HG02588 (cell line): Measurements from ENCODE around the gene HTATIP2.
"Not testable (repeated sequence)": the region's sequence is repeated elsewhere in the genome, so short reads cannot be mapped to it uniquely, and the experiment has no call there.

Experiments
- ATAC-seq: cut with Tn5 transposase; IDR thresholded peaks from one replicate; pipeline ENCODE4 v1.9.1; 2021; ENCODE audit warnings: mild to moderate bottlenecking, moderate library complexity; ENCODE audit not compliant: unreplicated experiment

HTATIP2 gene

DNA sequence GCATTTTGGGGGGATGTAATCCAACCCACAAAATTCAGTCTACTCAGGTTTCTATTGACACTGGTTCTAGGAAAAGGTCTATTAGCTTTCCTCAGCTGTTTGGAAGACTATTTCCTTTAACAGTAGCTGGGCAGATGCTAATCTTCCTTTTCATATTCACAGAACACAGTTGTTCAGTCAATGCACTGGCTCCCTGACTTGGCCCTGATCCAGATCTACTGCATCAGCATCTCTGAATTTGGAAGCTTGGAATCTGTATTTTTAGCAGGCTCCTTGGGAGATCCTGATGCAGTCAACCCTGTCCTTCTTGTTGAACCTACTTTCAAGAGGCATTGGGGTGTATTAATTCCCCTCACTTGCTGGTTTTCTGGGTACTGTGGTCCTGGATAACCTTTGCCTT lies 6.3 kb downstream of the HTATIP2 start:
- ATAC-seq = no peak

DNA sequence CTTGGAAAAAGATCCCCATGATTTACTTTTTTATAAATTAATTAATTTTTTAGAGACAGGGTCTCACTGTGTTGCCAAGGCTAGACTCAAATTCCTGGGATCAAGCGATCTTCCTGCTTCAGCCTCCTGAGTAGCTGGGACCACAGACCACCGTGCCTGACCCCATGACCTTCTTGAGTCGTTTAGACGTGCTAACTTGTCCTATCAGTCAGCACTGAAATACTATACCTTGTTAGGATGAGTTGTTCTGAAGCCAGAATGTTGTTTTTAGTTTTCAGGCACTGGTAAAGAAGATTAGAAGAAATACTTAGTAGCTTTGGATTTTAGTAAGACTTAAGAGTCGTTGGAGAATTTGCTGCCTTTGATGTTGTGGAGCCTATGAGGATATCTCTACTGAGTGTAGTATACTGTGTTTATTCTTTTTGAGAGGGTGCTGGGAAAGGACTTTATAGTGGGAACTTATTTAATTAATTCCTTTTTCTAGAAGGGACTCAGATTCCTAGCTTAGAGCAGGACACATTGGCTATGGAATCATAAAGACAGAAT lies 8.6 kb downstream of the HTATIP2 start:
- no peak for ATAC-seq

DNA sequence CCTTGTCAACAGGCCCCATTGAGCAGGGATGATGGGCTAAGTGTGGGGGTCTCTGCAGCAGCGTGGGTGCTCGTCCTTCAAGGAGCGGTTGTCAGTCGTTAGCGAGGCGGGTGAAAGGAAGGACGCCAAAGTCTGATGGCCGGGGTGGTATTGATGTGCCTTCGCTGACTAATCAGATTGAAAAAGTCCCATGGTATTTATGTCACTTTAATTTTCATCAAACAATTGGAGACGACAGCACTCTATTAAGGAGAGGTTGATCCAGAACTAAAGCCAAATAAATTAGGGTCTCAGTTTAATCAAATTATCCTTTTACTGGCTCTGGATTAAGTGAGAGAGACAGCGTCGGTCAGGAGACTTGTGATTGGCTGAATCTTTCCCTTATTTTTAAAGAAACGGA lies 9.6 kb downstream of the HTATIP2 start:
- ATAC-seq = no peak

DNA sequence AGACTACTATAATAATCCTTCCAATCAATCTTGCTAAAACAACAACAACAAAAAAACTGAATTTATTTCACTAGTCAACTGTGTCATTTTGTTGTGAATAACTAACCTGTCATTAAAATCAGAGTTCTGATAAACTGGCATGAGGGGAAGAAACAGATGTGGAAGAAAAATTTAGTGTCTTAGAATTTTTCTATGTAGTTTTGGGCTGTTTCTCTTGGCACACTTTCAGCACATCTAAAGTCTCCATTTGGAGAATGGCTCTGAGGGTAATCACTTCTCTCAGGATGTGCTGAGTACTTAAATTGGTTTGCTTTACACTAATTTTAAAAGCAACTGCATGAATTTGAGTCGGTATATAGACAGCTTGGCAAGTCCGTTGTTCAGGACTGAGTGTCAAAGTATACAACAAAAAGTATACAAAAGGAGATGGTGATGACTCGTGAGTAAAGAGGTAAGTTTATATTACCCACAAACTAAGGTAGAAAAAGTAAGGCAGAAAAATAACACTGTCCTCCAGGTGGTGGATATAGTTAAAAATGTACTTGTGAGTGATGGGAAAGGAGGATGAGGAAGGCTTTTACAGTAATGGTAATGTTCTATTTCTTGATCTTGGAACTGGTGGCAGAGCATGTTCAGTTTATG lies 10.2 kb downstream of the HTATIP2 start:
- ATAC-seq = no peak

DNA sequence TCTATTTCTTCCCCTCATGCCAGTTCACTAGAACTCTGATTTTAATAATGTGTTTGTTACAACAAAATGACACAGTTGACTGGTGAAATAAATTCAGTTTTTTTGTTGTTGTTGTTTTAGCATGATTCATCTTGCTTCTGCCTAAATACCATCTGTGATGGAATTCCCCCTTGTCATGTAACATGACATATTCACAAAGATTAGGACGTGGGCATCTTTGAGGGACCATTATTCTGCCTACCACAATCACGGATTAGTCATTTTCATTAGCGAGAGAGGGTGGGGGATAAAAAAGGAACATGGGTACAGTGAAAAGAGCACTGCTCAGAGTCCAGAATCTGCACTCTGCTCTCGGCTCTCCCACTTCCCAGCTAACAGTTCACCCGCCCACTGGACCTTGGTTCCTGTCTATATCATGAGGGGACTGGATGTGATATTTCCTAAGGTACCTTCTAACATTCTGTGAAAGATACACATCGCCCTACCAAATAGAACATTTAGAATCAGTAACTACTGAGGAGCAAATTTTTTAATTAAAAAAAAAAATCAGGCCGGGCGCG lies 11.3 kb downstream of the HTATIP2 start:
- ATAC-seq = no peak

DNA sequence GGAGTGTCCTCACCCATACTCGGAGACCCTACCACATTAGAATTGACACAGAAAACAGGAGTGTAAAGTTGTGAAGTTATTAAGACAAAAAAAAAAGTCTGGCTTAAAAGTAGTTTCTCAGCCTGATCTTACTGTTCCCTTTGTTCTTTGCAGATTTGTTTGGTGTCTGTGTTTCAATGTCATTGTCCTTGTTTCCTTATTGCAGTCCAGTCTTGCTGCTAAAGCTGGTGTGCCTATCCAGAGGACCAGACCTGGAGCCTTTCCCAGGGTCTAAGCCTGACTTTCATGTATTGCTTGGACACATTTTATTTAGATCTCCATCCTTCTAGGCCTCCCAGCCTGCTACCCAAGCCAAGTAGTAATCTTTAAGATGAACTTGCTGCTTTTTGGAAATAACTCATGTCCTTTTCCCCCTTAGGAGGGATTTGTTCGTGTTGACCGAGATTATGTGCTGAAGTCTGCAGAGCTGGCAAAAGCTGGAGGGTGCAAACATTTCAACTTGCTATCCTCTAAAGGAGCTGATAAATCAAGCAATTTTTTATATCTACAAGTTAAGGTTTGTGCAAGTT lies 12.7 kb downstream of the HTATIP2 start:
- no peak for ATAC-seq

DNA sequence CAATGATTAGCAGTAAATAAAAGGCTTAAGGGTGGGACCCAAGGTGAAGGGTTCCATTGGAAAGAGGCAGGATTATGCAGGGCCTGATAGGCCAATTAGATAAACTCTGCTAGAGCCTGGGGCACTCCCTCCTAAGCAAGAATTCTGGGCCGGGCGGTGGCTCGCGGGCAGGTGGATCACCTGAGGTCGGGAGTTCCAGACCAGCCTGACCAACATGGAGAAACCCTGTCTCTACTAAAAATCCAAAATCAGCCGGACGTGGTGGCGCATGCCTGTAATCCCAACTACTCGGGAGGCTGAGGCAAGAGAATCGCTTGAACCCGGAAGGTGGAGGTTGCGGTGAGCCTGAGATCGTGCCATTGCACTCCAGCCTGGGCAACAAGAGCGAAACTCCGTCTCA lies 22.5 kb downstream of the HTATIP2 start:
- not testable (repeated sequence) for ATAC-seq

DNA sequence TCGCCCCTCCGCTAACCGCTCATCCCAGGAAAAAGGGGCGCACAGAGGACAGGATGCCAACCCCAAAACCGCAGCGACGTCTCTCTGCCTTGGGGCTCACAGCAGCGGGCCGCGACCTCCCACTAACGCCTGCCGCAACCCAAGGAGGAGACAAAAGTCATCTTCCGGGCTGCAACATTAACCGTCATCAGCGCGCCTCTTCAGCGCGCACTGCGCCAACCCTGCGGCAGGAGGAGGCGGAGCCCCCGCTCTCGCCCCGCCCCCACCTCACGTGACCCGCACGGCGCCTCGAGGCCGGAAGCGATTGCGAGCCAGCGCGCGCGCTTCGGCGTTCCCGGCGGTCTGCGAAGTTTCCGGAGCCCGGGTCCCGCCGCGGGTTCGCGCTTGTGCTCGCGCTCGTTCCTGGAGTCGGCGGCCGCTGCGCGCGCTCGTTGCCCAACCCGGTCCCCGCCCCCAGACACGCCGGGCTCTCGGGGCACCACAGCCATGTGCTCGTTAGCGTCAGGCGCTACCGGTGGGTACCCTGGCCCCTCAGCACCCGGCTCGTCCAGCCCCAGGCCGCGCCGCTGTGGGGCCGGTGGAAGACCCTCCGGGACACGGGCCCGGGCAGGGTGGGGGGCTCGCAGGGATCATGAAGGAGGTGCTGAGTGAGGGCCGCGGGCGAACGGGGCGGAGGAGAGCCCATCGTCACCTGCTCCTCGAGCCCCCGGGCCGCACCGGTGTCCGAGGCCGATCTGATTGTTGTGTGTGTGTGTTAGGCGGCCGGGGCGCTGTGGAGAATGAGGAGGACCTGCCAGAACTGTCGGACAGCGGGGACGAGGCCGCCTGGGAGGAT lies 24.0 kb downstream of the HTATIP2 start, which contains the start of gene PRMT3:
Gene PRMT3, plus strand, starts transcription at position 456 of the 835 bp plus-strand sequence. Its CDS starts 31 bp downstream, at position 487.
- peak; percentile 86 for ATAC-seq

DNA sequence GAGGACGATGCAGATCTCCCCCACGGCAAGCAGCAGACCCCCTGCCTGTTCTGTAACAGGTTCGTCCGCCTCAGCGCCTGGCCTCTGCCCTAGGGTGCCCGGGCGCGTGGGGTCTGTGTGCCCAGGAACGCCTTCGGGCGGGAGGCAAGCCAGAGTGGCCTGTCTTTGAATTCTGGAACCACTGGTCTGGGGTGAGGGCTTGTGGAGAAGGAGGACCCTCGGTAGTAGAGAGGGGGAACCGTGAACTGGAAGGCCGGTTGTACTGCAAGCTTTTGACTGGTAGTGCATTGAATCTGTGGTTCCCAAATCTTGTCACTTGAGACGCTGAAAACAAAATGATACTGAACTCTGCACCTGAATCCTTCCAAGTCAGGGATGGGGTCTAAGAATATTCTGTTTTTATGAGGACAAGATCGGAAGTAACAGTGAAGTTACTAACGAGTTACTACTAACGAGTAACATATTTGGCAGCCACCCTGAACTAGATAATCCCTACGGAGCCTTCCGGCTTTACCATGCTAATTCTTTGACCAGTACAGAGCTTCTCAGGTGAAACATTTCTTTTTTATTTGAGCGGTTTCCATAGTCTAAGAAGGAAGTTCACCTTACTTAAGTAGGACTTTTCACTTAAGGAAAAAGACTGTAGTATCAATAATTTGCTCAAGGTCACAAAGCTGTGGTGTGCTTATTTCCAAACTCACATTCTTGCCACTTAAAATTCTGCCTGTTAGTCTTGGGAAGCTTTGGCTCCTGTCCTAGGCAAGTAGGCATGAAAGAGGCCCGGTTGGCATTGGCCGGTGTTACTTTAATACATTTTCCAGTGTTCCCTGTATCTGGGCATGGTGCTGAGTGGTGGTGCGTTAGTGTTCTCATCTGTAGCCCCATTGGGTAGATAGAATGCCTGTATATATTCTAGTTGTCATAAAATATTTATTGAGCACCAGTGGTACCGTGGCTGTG lies 24.9 kb downstream of the HTATIP2 start:
- no peak for ATAC-seq

DNA sequence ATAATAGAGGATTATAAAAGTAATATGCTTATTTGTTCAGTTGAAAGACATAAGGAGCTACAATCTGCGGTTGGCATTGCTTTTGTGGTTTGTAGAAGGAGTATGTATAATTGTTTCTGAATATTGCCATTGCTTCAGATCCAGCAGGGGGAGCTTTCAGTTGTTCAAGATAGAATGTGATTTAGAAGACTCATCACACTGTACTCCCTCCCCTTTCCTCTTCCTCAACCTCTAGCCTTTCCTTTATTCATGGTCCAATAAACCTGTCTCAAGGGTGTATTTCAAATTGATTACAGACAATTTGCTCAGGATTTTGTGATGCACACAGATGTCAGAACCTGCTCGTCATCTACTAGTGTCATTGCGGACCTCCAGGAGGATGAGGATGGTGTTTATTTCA lies 33.8 kb downstream of the HTATIP2 start:
- peak; percentile 76 for ATAC-seq

DNA sequence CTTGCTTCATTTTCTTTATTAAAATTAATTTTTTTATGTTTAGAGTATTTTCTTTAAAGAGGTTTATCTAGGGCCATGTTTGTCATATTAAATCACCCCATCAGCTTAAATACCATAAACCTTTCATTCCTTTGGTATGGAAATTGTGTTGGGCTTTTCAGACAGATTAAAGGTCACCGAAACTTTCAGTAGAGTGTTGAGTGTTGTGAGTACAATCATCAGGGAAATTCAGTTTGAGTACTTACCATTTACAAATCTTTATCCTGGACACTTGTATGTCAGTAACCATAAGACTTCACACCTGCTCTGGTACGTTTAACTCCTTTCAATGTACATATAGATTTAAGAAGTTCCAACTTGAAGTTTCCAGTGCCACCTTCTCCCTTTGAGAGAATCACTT lies 36.0 kb downstream of the HTATIP2 start:
- no peak for ATAC-seq

DNA sequence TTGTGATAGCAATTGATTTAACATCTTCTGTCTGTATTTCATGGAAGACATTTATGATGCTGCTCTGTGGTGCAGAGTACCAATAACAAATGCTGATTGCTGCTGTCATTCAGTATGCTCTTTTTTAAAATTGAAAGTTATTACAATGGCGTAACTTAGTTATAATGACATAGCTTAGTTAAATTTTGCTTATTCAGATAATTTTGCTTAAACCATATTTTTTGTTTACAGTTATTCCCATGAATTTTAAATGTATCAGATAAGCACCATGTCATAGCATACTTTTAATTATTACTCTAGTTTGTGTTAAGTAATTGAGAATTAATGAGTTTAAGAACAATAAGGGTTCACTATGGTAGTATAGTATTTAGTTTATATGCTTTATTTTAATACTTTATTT lies 39.5 kb downstream of the HTATIP2 start:
- no peak for ATAC-seq

DNA sequence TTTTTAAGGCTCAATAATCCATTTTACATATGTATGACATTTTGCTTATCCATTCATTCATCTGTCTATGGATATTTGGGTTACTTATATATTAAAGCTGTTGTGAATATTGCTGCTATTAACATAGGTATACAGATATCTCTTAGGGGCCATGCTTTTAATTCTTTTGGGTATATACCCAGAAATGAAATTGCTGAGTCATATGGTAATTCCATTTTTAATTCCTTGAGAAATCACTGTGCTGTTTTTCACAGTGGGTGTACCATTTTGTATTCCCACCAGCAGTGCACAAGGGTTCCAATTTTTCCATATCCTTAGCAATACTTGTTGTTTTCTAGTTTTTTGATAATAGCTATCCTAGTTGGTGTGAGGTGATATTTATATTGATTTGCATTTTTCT lies 43.0 kb downstream of the HTATIP2 start:
- no peak for ATAC-seq

DNA sequence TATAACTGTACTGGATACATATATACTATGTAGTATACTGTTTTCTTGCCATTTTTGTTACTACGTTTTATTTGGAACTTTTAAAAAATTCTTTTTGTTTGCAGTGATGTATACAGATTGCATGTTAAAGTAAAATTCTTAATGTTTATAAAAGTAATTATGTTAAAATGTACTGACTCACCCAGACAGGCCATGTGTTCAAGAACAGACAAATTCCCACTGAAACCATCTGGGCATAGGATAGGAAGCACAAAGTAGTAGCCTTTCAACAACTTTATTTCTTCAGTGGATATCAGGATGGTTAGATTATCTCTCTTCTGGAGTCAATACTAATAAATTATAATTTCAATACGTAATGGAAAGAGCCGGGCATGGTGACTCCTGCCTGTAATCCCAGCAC lies 43.8 kb downstream of the HTATIP2 start:
- no peak for ATAC-seq

DNA sequence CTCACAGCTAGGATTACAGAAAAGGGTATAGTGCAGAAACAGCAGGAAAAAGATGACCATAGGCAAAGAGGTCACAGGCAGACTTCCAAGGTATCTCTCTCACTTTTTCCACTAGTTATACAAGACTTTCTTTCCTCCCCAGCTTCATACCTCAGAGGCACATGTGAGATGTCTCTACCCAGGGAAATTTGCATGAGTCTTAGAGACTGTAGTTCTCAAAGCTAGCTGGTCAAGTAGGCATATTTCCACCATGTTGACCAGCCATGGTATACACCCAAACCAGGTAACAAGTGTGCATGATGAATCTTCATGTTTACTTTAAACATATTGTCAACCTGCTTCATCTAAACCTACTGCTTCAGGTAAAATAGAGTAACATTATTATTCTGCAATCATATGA lies 51.9 kb downstream of the HTATIP2 start:
- no peak for ATAC-seq

DNA sequence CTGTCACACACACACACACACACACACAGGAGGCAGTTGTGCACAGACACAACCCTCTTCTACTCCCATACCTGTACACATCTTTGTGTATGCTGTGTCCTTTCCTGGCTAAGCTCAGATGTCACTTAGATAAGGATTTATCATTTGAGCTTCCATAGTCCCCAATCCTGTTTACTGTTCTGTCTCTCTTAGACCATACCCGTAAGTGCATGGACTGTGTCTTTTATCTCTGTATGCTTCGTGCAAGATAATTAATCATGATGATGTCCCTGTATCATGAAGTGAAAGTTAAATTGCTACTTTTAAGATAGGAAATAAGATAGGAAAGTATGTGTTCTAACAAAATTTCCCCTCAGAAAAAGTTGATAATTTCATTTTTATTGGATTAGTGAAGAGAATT lies 54.3 kb downstream of the HTATIP2 start:
- ATAC-seq = no peak

DNA sequence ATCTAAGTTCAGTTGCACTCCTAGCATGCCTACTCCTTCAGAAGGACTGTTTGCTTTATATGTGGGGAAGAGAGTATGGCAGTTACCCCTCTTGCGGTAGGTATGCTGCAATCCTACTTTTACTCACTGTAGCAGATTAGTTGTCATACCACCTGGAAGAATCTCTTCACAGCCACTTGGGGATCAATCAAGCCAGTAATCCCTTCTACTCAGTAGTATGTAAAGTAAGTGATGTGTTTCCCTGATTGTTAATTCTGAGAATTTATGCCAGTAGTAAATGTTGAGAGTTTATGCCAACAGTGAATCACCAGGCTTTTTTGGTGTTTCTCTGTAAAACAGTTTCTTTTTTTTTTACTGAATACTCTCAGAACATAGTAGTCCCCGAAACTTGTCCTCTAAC lies 58.4 kb downstream of the HTATIP2 start:
- ATAC-seq = no peak

DNA sequence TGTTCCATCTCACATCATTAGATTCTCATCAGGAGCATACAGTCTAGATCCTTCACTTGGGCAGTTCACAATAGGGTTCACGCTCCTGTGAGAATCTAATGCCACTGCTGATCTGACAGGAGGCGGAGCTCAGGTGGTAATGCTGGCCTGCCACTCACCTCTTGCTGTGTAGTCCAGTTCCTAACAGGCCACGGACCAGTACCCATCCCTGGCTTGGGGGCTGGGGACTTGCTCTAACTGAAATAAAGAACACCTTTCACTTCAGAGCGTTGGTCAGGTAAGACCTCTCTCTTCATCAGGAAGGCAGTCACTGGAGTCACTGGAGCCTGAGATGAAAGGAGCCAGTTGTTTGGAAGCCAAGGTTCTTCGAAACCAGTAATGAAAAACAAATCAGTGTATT lies 65.7 kb downstream of the HTATIP2 start:
- no peak for ATAC-seq
